H1 (cell line): ENCODE data around the gene IQCE. TPM values are rescaled to one million over a fixed set of nuclear protein-coding genes. Genes with fewer than 3 reads are reported as not detected.

ENCODE experiments used
- CTCF ChIA-PET: fragments of 300-600 bp; sonication (Branson Sonifier 250); formaldehyde crosslinking; loops from one replicate; lab custom pipeline; 2021; ENCODE audit not compliant: partially characterized antibody; lab: Charles Lee
- POLR2A ChIA-PET: fragments of 300-600 bp; sonication (Branson Sonifier 250); formaldehyde crosslinking; loops from one replicate; lab custom pipeline; 2021; ENCODE audit warnings: inconsistent platforms; ENCODE audit not compliant: partially characterized antibody; lab: Charles Lee
- DNase-seq, 2 experiments: peaks; one replicate each; pipeline versions ENCODE4 v3.0.0 to v3.0.0-alpha.2; 2010 to 2022; ENCODE audit warnings: low spot score in 2 of 2, low read depth in 1 of 2, mixed read lengths in 1 of 2
- FAIRE-seq: peaks from 2 replicates; lab custom pipeline; 2011; peaks lifted over from hg19 to GRCh38; lab: Jason Lieb, UNC
- H2AFZ ChIP-seq: 2 replicates; pipeline ENCODE4 v1.8.1; 2012; ENCODE audit warnings: low read length, inconsistent platforms
- H2AK5ac ChIP-seq: 2 replicates; pipeline ENCODE4 v1.6.1; 2013; ENCODE audit warnings: low read depth, low read length
- H2BK120ac ChIP-seq: replicated peaks from 2 replicates; pipeline ENCODE3; 2013; ENCODE audit warnings: low read depth, low read length, inconsistent platforms
- H2BK12ac ChIP-seq: 2 replicates; pipeline ENCODE4 v1.6.1; 2013; ENCODE audit warnings: low read depth, low read length
- H2BK15ac ChIP-seq: 2 replicates; pipeline ENCODE4 v1.6.1; 2013; ENCODE audit warnings: low read length
- H2BK20ac ChIP-seq: 2 replicates; pipeline ENCODE4 v1.6.1; 2013; ENCODE audit warnings: low read length
- H2BK5ac ChIP-seq: 2 replicates; pipeline ENCODE4 v1.6.1; 2013; ENCODE audit warnings: low read depth, low read length
- H3K14ac ChIP-seq: 2 replicates; pipeline ENCODE4 v1.6.1; 2013; ENCODE audit warnings: inconsistent platforms; ENCODE audit not compliant: insufficient read length
- H3K18ac ChIP-seq: 2 replicates; pipeline ENCODE4 v1.6.1; 2013; ENCODE audit warnings: low read length; ENCODE audit errors: extremely low read depth
- H3K23ac ChIP-seq: 2 replicates; pipeline ENCODE4 v1.6.1; 2013; ENCODE audit warnings: inconsistent platforms; ENCODE audit not compliant: insufficient read length
- H3K23me2 ChIP-seq: 2 replicates; pipeline ENCODE4 v1.6.1; 2013; ENCODE audit warnings: low read depth, low read length
- H3K27ac ChIP-seq: 2 replicates; pipeline ENCODE4 v1.6.1; 2011; ENCODE audit warnings: low read depth, low read length, inconsistent platforms
- H3K27me3 ChIP-seq, 4 experiments: replicated peaks in 1 of 4; 1 replicate in 1 of 4; 2 replicates in 3 of 4; pipeline versions ENCODE4 v1.6.1 to v1.8.1; 2011 to 2013; ENCODE audit warnings: low read length in 3 of 4, mild to moderate bottlenecking in 3 of 4, inconsistent platforms in 2 of 4, mixed read lengths in 2 of 4, moderate library complexity in 1 of 4; ENCODE audit not compliant: control insufficient read depth in 3 of 4, insufficient read depth in 3 of 4; ENCODE audit errors: extremely low read depth in 1 of 4
- H3K36me3 ChIP-seq, 4 experiments: 2 replicates each; pipeline versions ENCODE4 v1.6.1 to v1.8.1; 2011 to 2013; ENCODE audit warnings: mild to moderate bottlenecking in 4 of 4, low read length in 3 of 4, moderate library complexity in 2 of 4, control low read depth in 1 of 4, inconsistent platforms in 1 of 4; ENCODE audit not compliant: insufficient read depth in 4 of 4, control insufficient read depth in 2 of 4
- H3K4ac ChIP-seq: replicated peaks from 2 replicates; pipeline ENCODE3; 2013; ENCODE audit warnings: low read length, low read depth, mixed read lengths, inconsistent platforms; ENCODE audit not compliant: insufficient read length
- H3K4me1 ChIP-seq, 4 experiments: replicated peaks in 1 of 4; 1 replicate in 1 of 4; 2 replicates in 3 of 4; pipeline versions ENCODE4 v1.6.1 to v1.8.1; 2011 to 2013; ENCODE audit warnings: low read length in 3 of 4, inconsistent platforms in 2 of 4, mixed read lengths in 1 of 4; ENCODE audit not compliant: insufficient read depth in 4 of 4, control insufficient read depth in 3 of 4
- H3K4me2 ChIP-seq, 2 experiments: 2 replicates each; pipeline versions ENCODE4 v1.6.1 to v1.8.1; 2011 to 2013; ENCODE audit warnings: low read depth in 2 of 2, low read length in 2 of 2, control low read depth in 1 of 2, inconsistent platforms in 1 of 2, mild to moderate bottlenecking in 1 of 2; ENCODE audit not compliant: insufficient read depth in 1 of 2
- H3K4me3 ChIP-seq, 4 experiments: fragments of 200-600, 300-600 bp in 1 of 4; sonication (generic), shearing (Covaris generic), sonication (Bioruptor Twin) in 1 of 4; 2 replicates each; pipeline versions ENCODE4 v1.5.1 to v1.8.1; 2011 to 2016; ENCODE audit warnings: low read length in 4 of 4, low read depth in 3 of 4, control low read depth in 2 of 4, inconsistent platforms in 2 of 4, mild to moderate bottlenecking in 2 of 4, mixed read lengths in 1 of 4, moderate library complexity in 1 of 4; ENCODE audit not compliant: insufficient read depth in 2 of 4; ENCODE audit errors: extremely low read depth in 1 of 4
- H3K56ac ChIP-seq: replicated peaks from 2 replicates; pipeline ENCODE3; 2013; ENCODE audit warnings: low read depth, mild to moderate bottlenecking, mixed read lengths, low read length, inconsistent platforms; ENCODE audit not compliant: insufficient read length
- H3K79me1 ChIP-seq: 2 replicates; pipeline ENCODE4 v1.6.1; 2013; ENCODE audit warnings: low read depth, low read length, control low read depth
- H3K79me2 ChIP-seq, 2 experiments: 2 replicates each; pipeline versions ENCODE4 v1.6.1 to v1.8.1; 2012 to 2013; ENCODE audit warnings: low read length in 2 of 2, mild to moderate bottlenecking in 2 of 2, inconsistent platforms in 1 of 2; ENCODE audit not compliant: insufficient read depth in 2 of 2, control insufficient read depth in 1 of 2
- H3K9ac ChIP-seq, 4 experiments: replicated peaks in 1 of 4; 1 replicate in 1 of 4; 2 replicates in 3 of 4; pipeline versions ENCODE4 v1.6.1 to v1.8.1; 2011 to 2013; ENCODE audit warnings: low read depth in 3 of 4, low read length in 3 of 4, control low read depth in 2 of 4, mild to moderate bottlenecking in 2 of 4, moderate library complexity in 2 of 4, inconsistent platforms in 1 of 4; ENCODE audit errors: extremely low read depth in 1 of 4
- H3K9me3 ChIP-seq, 2 experiments: 2 replicates each; pipeline versions ENCODE4 v1.6.1 to v1.8.1; 2012 to 2013; ENCODE audit warnings: mild to moderate bottlenecking in 2 of 2, moderate library complexity in 2 of 2, control low read depth in 1 of 2, inconsistent platforms in 1 of 2, low read depth in 1 of 2, low read length in 1 of 2, mixed read lengths in 1 of 2; ENCODE audit not compliant: insufficient read depth in 2 of 2
- H4K20me1 ChIP-seq, 2 experiments: replicated peaks in 1 of 2; 2 replicates each; pipeline versions ENCODE3 to v1.8.1; 2011 to 2013; ENCODE audit warnings: inconsistent platforms in 2 of 2, low read length in 2 of 2, mild to moderate bottlenecking in 1 of 2; ENCODE audit not compliant: insufficient read depth in 2 of 2, control insufficient read depth in 1 of 2
- H4K5ac ChIP-seq: 2 replicates; pipeline ENCODE4 v1.6.1; 2013; ENCODE audit warnings: low read length, low read depth, mixed read lengths, inconsistent platforms; ENCODE audit not compliant: insufficient read length
- H4K8ac ChIP-seq: 2 replicates; pipeline ENCODE4 v1.8.0; 2013; ENCODE audit warnings: mild to moderate bottlenecking, moderate library complexity, low read length, inconsistent platforms; ENCODE audit not compliant: insufficient read depth; ENCODE audit errors: extremely low read depth
- H4K91ac ChIP-seq: replicated peaks from 2 replicates; pipeline ENCODE3; 2013; ENCODE audit warnings: low read length, mixed read lengths, inconsistent platforms; ENCODE audit not compliant: insufficient read length
- MAX ChIP-seq: IDR thresholded peaks from 2 replicates; pipeline ENCODE4 v1.6.1; 2012; ENCODE audit warnings: inconsistent platforms
- WGBS, 2 experiments: shearing (Covaris generic) in 1 of 2; methylation state at CpG; one replicate each; pipeline versions ENCODE4 v1.1.6 to v1.1.7; 2013 to 2015; ENCODE audit warnings: low lambda C conversion rate in 2 of 2, mixed read lengths in 2 of 2, inconsistent platforms in 1 of 2, low coverage in 1 of 2, missing lambda C conversion rate in 1 of 2; ENCODE audit not compliant: insufficient replicate concordance in 2 of 2, insufficient coverage in 1 of 2, insufficient read length in 1 of 2; ENCODE audit errors: extremely low coverage in 1 of 2, missing lambda C conversion rate in 1 of 2; 5-methylcytosine and 5-hydroxymethylcytosine counted together
- polyA plus RNA-seq, 7 experiments: library from polyadenylated mRNA; depleted of rRNA in 3 of 7; stranded (reverse) in 5 of 7; unstranded in 2 of 7; fragments of >200 nt in 5 of 7; fragments of 200-250 nt in 2 of 7; gene quantifications; 1 replicate in 5 of 7; 2 replicates in 1 of 7; 4 replicates in 1 of 7; pipeline versions ENCODE4 v1.2.1 to v1.2.3, GENCODE V29; 2011 to 2013; ENCODE audit warnings: missing spikeins in 2 of 7, mixed read lengths in 2 of 7
- total RNA-seq: library from RNA; stranded (reverse); fragmentation: NEBNext Ultra II Directional; extraction: Animal tissue kit (Norgen Biotek cat#: 25700); gene quantifications from 2 replicates; pipeline ENCODE4 v1.2.1, GENCODE V29; 2021

IQCE gene
- total and polyA plus RNA-seq, 2 of the 8 experiments (the other 6 are each of a cell fraction or from before 2014, with no cell fraction given), result 2.2 to 4.9 TPM

DNA sequence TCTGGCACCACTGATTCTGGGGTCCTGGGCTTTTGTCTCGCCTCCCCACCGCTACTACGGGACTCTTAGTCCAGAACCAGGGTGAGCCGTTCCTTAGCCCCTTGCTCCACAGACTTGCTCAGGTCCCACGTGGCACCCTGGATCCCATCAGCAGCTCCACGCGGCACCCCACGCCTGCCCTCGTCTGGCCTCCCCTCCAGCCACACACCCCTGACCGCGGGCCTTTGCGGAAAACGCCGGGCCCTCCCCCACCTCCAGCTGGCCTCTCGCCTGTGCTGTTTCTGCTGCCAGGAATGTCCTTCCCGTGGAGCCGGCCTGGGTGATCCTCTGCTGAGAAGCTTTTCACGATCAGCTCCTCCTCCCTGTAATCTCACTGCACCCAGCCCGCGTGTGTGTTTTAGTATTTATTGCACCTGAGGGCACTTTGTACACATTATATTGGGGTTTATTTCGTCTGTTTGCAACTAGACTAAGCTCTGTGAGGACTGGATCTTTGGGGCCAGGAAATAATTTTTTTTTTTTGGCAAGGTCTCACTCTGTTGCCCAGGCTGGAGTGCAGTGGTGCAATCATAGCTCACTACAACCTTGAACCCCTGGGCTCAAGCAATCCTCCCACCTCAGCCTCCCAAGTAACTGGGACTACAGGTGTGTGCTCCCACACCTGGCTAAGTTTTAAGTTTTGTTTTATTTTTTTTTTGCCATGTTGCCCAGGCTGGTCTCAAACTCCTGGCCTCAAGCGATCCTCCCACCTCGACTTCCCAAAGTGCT lies 62.5 kb downstream of the IQCE start:
- peak overlapping the region; percentile 88; the same call in 1 of the 2 replicates for H2BK15ac ChIP-seq
- no peak overlapping the region for H3K56ac ChIP-seq
- POLR2A ChIA-PET, result interaction anchor here (0.6 to 4.0 kb wide), 10 partner anchors 8 to 1105 kb away, joined by 3 to 48 read pairs (median 4); partner anchors contain the start of gene TTYH3
- H4K91ac ChIP-seq, result peak overlapping the region; percentile 50
- no peak overlapping the region; a peak in 1 of 7 replicates for H3K9ac ChIP-seq
- no peaks in the 10 kb centered on the region; the same call in 1 of the 2 replicates for H3K79me1 ChIP-seq
- H3K36me3 ChIP-seq, result no peaks in the 10 kb centered on the region
- H2BK5ac ChIP-seq, result peak overlapping the region; percentile 81
- 58% methylated on average over 23 of the region's 23 CpGs; no CpG with 5 or more reads in 1 of the 2 experiments for WGBS, 2 experiments
- CTCF ChIA-PET, result interaction anchor here (0.7 to 2.8 kb wide), 13 partner anchors 9 to 170 kb away, joined by 3 to 24 read pairs (median 3); no protein-coding TSS in a partner anchor
- H3K4me1 ChIP-seq, result peaks cover 0 to 37% (median 23%) of the 10 kb centered on the region in 4 experiments; a peak in 6 of 7 replicates
- H2BK120ac ChIP-seq, result no peak overlapping the region
- H3K4me3 ChIP-seq, result peak overlapping the region in 1 of 4 experiments; percentile 23; a peak in 1 of 8 replicates
- H2AFZ ChIP-seq, result no peak overlapping the region
- DNase-seq (peak in 1 of 2 experiments; percentile 70), FAIRE-seq (no peak)
- H4K20me1 ChIP-seq, result no peaks in the 10 kb centered on the region
- no peak overlapping the region for H3K4ac ChIP-seq
- peak overlapping the region; percentile 96; the same call in 1 of the 2 replicates for H2BK12ac ChIP-seq
- H3K14ac ChIP-seq, result no peak overlapping the region
- no peaks in the 10 kb centered on the region for H3K79me2 ChIP-seq
- peak overlapping the region; percentile 34 to 55 for H3K4me2 ChIP-seq
- H2AK5ac ChIP-seq, result no peak overlapping the region; the same call in 1 of the 2 replicates
- peak overlapping the region; percentile 63 for H4K5ac ChIP-seq
- H3K23me2 ChIP-seq, result no peaks in the 10 kb centered on the region; the same call in 1 of the 2 replicates
- H3K27ac ChIP-seq, result no peak overlapping the region
- H3K27me3 ChIP-seq, result 0 out of 7 replicates have a peak, but pooled peaks cover 0 to 2% (median 0%) of the 10 kb centered on the region in 4 experiments
- no peaks in the 10 kb centered on the region for H3K9me3 ChIP-seq
- H3K23ac ChIP-seq, result no peak overlapping the region
- peak overlapping the region; percentile 80; the same call in 1 of the 2 replicates for H2BK20ac ChIP-seq
- peak overlapping the region; percentile 85 for H4K8ac ChIP-seq
- peak overlapping the region; percentile 93 for H3K18ac ChIP-seq
- peak; percentile 72 for TF ChIP-seq MAX
